Neuronal stem cell (in vitro differentiated cells): ENCODE measurements around the gene DUSP1.
A peak's percentile ranks its signal among the peaks of the same experiment; 100 is the strongest.

Source experiments
- DNase-seq: peaks from one replicate; pipeline ENCODE4 v3.0.0-alpha.2; 2013; ENCODE audit warnings: low spot score
- H2AFZ ChIP-seq: one replicate; pipeline ENCODE4 v1.6.1; 2013; ENCODE audit warnings: mild to moderate bottlenecking, low read length, inconsistent platforms
- H2AK5ac ChIP-seq: 2 replicates; pipeline ENCODE4 v1.6.1; 2013; ENCODE audit warnings: low read depth, mild to moderate bottlenecking, inconsistent platforms, low read length, moderate library complexity, mixed read lengths
- H2BK120ac ChIP-seq: 2 replicates; pipeline ENCODE4 v1.6.1; 2013; ENCODE audit warnings: low read depth, mild to moderate bottlenecking, inconsistent platforms, low read length, moderate library complexity, mixed read lengths
- H2BK12ac ChIP-seq: one replicate; pipeline ENCODE4 v1.6.1; 2013; ENCODE audit warnings: low read length, inconsistent platforms
- H2BK15ac ChIP-seq: 2 replicates; pipeline ENCODE4 v1.6.1; 2013; ENCODE audit warnings: mild to moderate bottlenecking, low read length, inconsistent platforms, mixed read lengths
- H2BK5ac ChIP-seq: one replicate; pipeline ENCODE4 v1.6.1; 2013; ENCODE audit warnings: inconsistent platforms, mild to moderate bottlenecking, low read length, moderate library complexity
- H3K14ac ChIP-seq: one replicate; pipeline ENCODE4 v1.6.1; 2013; ENCODE audit warnings: low read length, inconsistent platforms
- H3K18ac ChIP-seq: 2 replicates; pipeline ENCODE4 v1.6.1; 2013; ENCODE audit warnings: low read length, inconsistent platforms
- H3K23ac ChIP-seq: 2 replicates; pipeline ENCODE4 v1.6.1; 2013; ENCODE audit warnings: low read depth, mild to moderate bottlenecking, mixed read lengths, low read length, inconsistent platforms; ENCODE audit not compliant: poor library complexity
- H3K27ac ChIP-seq: replicated peaks from 3 replicates; pipeline ENCODE4 v1.5.1; 2013; ENCODE audit warnings: low read length, inconsistent platforms
- H3K27me3 ChIP-seq, 3 experiments: 2 replicates each; pipeline ENCODE4 v1.6.1; 2013; ENCODE audit warnings: low read length in 3 of 3, mild to moderate bottlenecking in 2 of 3, inconsistent platforms in 1 of 3, low read depth in 1 of 3, mixed read lengths in 1 of 3, moderate library complexity in 1 of 3; ENCODE audit not compliant: control insufficient read depth in 3 of 3, insufficient read depth in 3 of 3
- H3K36me3 ChIP-seq, 2 donors: replicated peaks in 1 of 2; 2 replicates each; pipeline ENCODE4 v1.6.1; 2013; ENCODE audit warnings: low read length in 2 of 2; ENCODE audit not compliant: control insufficient read depth in 2 of 2, insufficient read depth in 2 of 2
- H3K4ac ChIP-seq: 2 replicates; pipeline ENCODE4 v1.6.1; 2013; ENCODE audit warnings: inconsistent platforms, mild to moderate bottlenecking, low read length, moderate library complexity
- H3K4me1 ChIP-seq, 2 donors: 1 replicate in 1 of 2; 2 replicates in 1 of 2; pipeline ENCODE4 v1.6.1; 2013; ENCODE audit warnings: low read length in 2 of 2, low read depth in 1 of 2; ENCODE audit not compliant: control insufficient read depth in 2 of 2, insufficient read depth in 1 of 2
- H3K4me2 ChIP-seq: one replicate; pipeline ENCODE4 v1.6.1; 2013; ENCODE audit warnings: mild to moderate bottlenecking, low read length, inconsistent platforms; ENCODE audit not compliant: insufficient read depth, poor library complexity, severe bottlenecking
- H3K4me3 ChIP-seq, 2 donors: 2 replicates each; pipeline ENCODE4 v1.5.1; 2013; ENCODE audit warnings: low read length in 2 of 2, mild to moderate bottlenecking in 2 of 2, inconsistent platforms in 1 of 2, moderate library complexity in 1 of 2
- H3K79me1 ChIP-seq: one replicate; pipeline ENCODE4 v1.6.1; 2013; ENCODE audit warnings: low read depth, mild to moderate bottlenecking, inconsistent platforms, low read length, moderate library complexity
- H3K9ac ChIP-seq: one replicate; pipeline ENCODE4 v1.6.1; 2013; ENCODE audit warnings: mild to moderate bottlenecking, low read depth, low read length, inconsistent platforms; ENCODE audit not compliant: poor library complexity
- H3K9me3 ChIP-seq, 2 donors: replicated peaks in 1 of 2; 2 replicates each; pipeline versions ENCODE3 to v1.6.1; 2013; ENCODE audit warnings: low read length in 2 of 2, mild to moderate bottlenecking in 2 of 2, inconsistent platforms in 1 of 2, low read depth in 1 of 2, mixed read lengths in 1 of 2, moderate library complexity in 1 of 2; ENCODE audit not compliant: control insufficient read depth in 2 of 2, insufficient read depth in 1 of 2
- H4K8ac ChIP-seq: one replicate; pipeline ENCODE4 v1.6.1; 2013; ENCODE audit warnings: low read depth, mild to moderate bottlenecking, inconsistent platforms, low read length, moderate library complexity
- H4K91ac ChIP-seq: one replicate; pipeline ENCODE4 v1.6.1; 2013; ENCODE audit warnings: low read length, low read depth, mild to moderate bottlenecking, inconsistent platforms; ENCODE audit not compliant: poor library complexity
- WGBS, 2 donors: extraction: QIAGEN DNeasy Blood & Tissue Kit; methylation state at CpG; one replicate each; pipeline ENCODE4 v1.1.7; 2013; ENCODE audit warnings: missing lambda C conversion rate in 2 of 2, mixed read lengths in 1 of 2; ENCODE audit not compliant: insufficient read length in 2 of 2, insufficient replicate concordance in 1 of 2; ENCODE audit errors: extremely low coverage in 2 of 2; 5-methylcytosine and 5-hydroxymethylcytosine counted together

The DUSP1 gene

GRCh38 chr5:172818081-172818480 lies 47.1 kb upstream of the DUSP1 start:
- Histone ChIP-seq H4K91ac (no peak overlapping the region), H3K27ac (no peak overlapping the region), H2BK12ac (no peak overlapping the region), H3K4ac (no peak overlapping the region), H3K9me3 (no peaks in the 10 kb centered on the region), H3K18ac (no peak overlapping the region), H2BK15ac (no peak overlapping the region), H3K4me3 (no peak overlapping the region), H3K27me3 (peaks cover 0 to 5% (median 0%) of the 10 kb centered on the region in 3 experiments), H3K14ac (no peak overlapping the region), H2AK5ac (no peak overlapping the region), H3K79me1 (no peaks in the 10 kb centered on the region), H3K4me2 (no peak overlapping the region), H3K36me3 (no peaks in the 10 kb centered on the region), H2BK5ac (no peak overlapping the region), H3K23ac (no peak overlapping the region), H2BK120ac (no peak overlapping the region), H3K9ac (no peak overlapping the region), H3K4me1 (no peaks in the 10 kb centered on the region), H2AFZ (peak overlapping the region; percentile 33), H4K8ac (no peak overlapping the region)
- DNase-seq, result no peak
- WGBS, 2 donors, result no CpG with 5 or more reads among the region's 3 CpGs

GRCh38 chr5:172817664-172818063 lies 46.7 kb upstream of the DUSP1 start:
- Histone ChIP-seq H4K8ac (no peak overlapping the region), H3K4me3 (no peak overlapping the region), H3K9me3 (no peaks in the 10 kb centered on the region), H3K18ac (no peak overlapping the region), H2BK15ac (no peak overlapping the region), H4K91ac (no peak overlapping the region), H3K23ac (no peak overlapping the region), H3K36me3 (no peaks in the 10 kb centered on the region), H2AFZ (peak overlapping the region; percentile 33), H3K4me2 (no peak overlapping the region), H3K27ac (no peak overlapping the region), H3K9ac (no peak overlapping the region), H2BK5ac (no peak overlapping the region), H3K4ac (no peak overlapping the region), H3K14ac (no peak overlapping the region), H3K27me3 (peaks cover 0 to 5% (median 0%) of the 10 kb centered on the region in 3 experiments), H2AK5ac (no peak overlapping the region), H2BK120ac (no peak overlapping the region), H2BK12ac (no peak overlapping the region), H3K79me1 (no peaks in the 10 kb centered on the region), H3K4me1 (no peaks in the 10 kb centered on the region)
- no peak for DNase-seq
- no CpG with 5 or more reads among the region's 7 CpGs for WGBS, 2 donors

DNA sequence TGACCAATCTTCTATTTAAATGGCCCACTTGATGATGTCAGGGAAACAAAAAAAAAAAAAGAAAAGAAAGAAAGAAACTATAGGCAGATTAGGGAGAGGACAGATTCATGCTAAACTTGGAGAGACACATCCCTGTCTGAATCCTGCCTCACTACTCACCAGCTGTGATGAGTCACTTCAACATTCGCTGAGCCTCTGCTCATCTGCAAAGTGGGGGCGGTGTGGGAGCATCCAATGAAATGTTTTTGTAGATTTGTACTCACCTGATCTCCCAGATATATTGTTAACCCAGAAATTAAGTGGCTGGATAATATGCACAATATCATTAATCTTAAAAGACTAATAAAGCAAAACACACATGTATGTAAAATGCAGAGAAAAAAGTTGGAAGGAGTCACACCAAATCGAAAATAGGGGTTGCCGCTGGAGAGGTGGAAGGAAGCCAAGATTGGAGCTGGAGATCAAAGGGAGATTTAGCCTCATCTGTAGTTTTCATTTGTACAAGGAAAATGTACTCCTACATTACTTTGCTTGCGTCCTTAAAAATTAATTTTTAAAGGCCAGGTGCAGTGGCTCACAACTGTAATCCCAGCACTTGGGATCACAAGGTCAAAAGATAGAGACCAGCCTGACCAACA lies 46.0 kb upstream of the DUSP1 start:
- H3K4ac ChIP-seq, result no peak overlapping the region
- no peak overlapping the region for H2BK12ac ChIP-seq
- H3K4me2 ChIP-seq, result no peak overlapping the region
- H2BK5ac ChIP-seq, result no peak overlapping the region
- no peaks in the 10 kb centered on the region for H3K4me1 ChIP-seq
- H2AFZ ChIP-seq, result no peak overlapping the region
- H4K8ac ChIP-seq, result no peak overlapping the region
- no peak overlapping the region for H3K27ac ChIP-seq
- H3K9ac ChIP-seq, result no peak overlapping the region
- no peaks in the 10 kb centered on the region for H3K36me3 ChIP-seq
- no peak overlapping the region for H3K18ac ChIP-seq
- no peak for DNase-seq
- no peak overlapping the region for H4K91ac ChIP-seq
- H3K14ac ChIP-seq, result no peak overlapping the region
- whole genome bisulfite sequencing, 2 donors, result no CpG with 5 or more reads among the region's 5 CpGs
- H2BK120ac ChIP-seq, result no peak overlapping the region
- H2BK15ac ChIP-seq, result no peak overlapping the region
- no peaks in the 10 kb centered on the region for H3K79me1 ChIP-seq
- H3K23ac ChIP-seq, result no peak overlapping the region
- no peak overlapping the region for H3K4me3 ChIP-seq
- no peak overlapping the region for H2AK5ac ChIP-seq
- H3K27me3 ChIP-seq, result peaks cover 0 to 5% (median 0%) of the 10 kb centered on the region in 3 experiments
- H3K9me3 ChIP-seq, result no peaks in the 10 kb centered on the region

DNA sequence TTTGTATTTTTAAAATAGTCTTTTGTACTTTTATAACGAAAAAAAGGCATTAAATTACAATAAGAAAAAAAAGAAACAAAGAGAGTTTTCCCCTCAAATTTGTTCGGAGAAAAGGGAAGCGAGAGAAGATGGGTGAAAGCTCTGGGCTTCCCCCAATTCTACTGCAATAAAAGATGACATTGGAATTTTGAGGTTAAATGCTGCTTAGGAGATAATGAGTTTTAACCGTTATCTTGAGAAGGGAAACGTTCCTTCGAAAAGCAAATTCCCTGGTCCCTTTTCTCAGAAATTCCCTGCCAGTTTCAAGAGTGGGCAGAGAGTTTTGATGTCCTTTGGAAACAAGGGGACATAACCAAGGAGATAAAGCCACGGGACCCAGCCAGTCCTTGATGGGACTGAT lies 44.6 kb upstream of the DUSP1 start:
- WGBS, 2 donors, result no CpG with 5 or more reads among the region's 7 CpGs

More for the DNA sequence above, 44.6 kb upstream of the DUSP1 start:
- no peak for DNase-seq
- no peak overlapping the region for H2BK120ac ChIP-seq
- H3K18ac ChIP-seq, result no peak overlapping the region
- no peak overlapping the region for H2BK5ac ChIP-seq
- no peak overlapping the region for H3K4me2 ChIP-seq
- H3K4me3 ChIP-seq, result no peak overlapping the region
- no peak overlapping the region for H4K91ac ChIP-seq
- no peak overlapping the region for H2AFZ ChIP-seq
- H2BK12ac ChIP-seq, result no peak overlapping the region
- no peak overlapping the region for H2AK5ac ChIP-seq
- H3K27me3 ChIP-seq, result peaks cover 0 to 5% (median 0%) of the 10 kb centered on the region in 3 experiments
- H4K8ac ChIP-seq, result no peak overlapping the region
- no peak overlapping the region for H2BK15ac ChIP-seq
- no peak overlapping the region for H3K9ac ChIP-seq
- H3K36me3 ChIP-seq, result no peaks in the 10 kb centered on the region
- no peaks in the 10 kb centered on the region for H3K9me3 ChIP-seq
- no peak overlapping the region for H3K23ac ChIP-seq
- no peak overlapping the region for H3K14ac ChIP-seq
- no peaks in the 10 kb centered on the region for H3K4me1 ChIP-seq
- H3K27ac ChIP-seq, result no peak overlapping the region
- H3K4ac ChIP-seq, result no peak overlapping the region
- H3K79me1 ChIP-seq, result no peaks in the 10 kb centered on the region
